PC-3 (cell line): ENCODE measurements around the gene C1orf105. TPM values are rescaled to one million over a fixed set of nuclear protein-coding genes. Genes with fewer than 3 reads are reported as not detected.

ENCODE experiments used
- ATAC-seq: fragments of 200-7000 bp; cut with Tn5 transposase; 2 replicates; pipeline ENCODE4 v1.9.1; 2020; ENCODE audit warnings: mild to moderate bottlenecking, moderate library complexity
- BruUV-seq: library from RNA; stranded (reverse); fragments of 400-500 nt; replicated peaks from 2 replicates; lab custom pipeline; 2021; lab: Mats Ljungman, UMichigan
- CTCF ChIA-PET: fragments of 300-600 bp; sonication (Branson Sonifier 250); formaldehyde crosslinking; loops from one replicate; lab custom pipeline; 2022; ENCODE audit warnings: antibody characterized with exemption; lab: Charles Lee
- POLR2A ChIA-PET: fragments of 300-600 bp; sonication (Branson Sonifier 250); formaldehyde crosslinking; loops from one replicate; lab custom pipeline; 2022; ENCODE audit warnings: antibody characterized with exemption; ENCODE audit not compliant: unreplicated experiment; lab: Charles Lee
- DNase-seq: peaks from one replicate; pipeline ENCODE4 v3.0.0-alpha.2; 2015
- H2AFZ ChIP-seq: fragments of 300-600 bp; sonication (generic); 2 replicates; pipeline ENCODE4 v1.6.0; 2016; ENCODE audit warnings: antibody characterized with exemption, low read length
- H3F3A ChIP-seq: fragments of 300-600 bp; sonication (generic); one replicate; pipeline ENCODE4 v1.6.0; 2017; ENCODE audit warnings: antibody characterized with exemption, low read length, control low read depth, mild to moderate bottlenecking; ENCODE audit not compliant: unreplicated experiment
- H3K27ac ChIP-seq: fragments of 300-600 bp; sonication (generic); 2 replicates; pipeline ENCODE4 v1.5.1; 2016; ENCODE audit warnings: mild to moderate bottlenecking, low read length
- H3K27me3 ChIP-seq: fragments of 300-600 bp; sonication (generic); 2 replicates; pipeline ENCODE4 v1.6.1; 2016; ENCODE audit warnings: low read length, mixed read lengths
- H3K36me3 ChIP-seq: fragments of 300-600 bp; sonication (generic); 2 replicates; pipeline ENCODE4 v1.6.1; 2016; ENCODE audit warnings: low read depth, mixed run types, low read length, mixed read lengths
- H3K4me1 ChIP-seq: fragments of 300-600 bp; sonication (generic); 2 replicates; pipeline ENCODE4 v1.5.1; 2016; ENCODE audit warnings: low read length; ENCODE audit not compliant: insufficient read depth
- H3K4me2 ChIP-seq: fragments of 300-600 bp; sonication (generic); 2 replicates; pipeline ENCODE4 v1.6.0; 2016; ENCODE audit warnings: low read length
- H3K4me3 ChIP-seq: fragments of 300-600 bp; sonication (generic); 2 replicates; pipeline ENCODE4 v1.5.1; 2016; ENCODE audit warnings: mild to moderate bottlenecking, low read length, mixed read lengths
- H3K79me2 ChIP-seq: fragments of 300-600 bp; sonication (generic); 2 replicates; pipeline ENCODE4 v1.6.1; 2017; ENCODE audit warnings: low read length, mixed read lengths
- H3K9ac ChIP-seq: fragments of 300-600 bp; sonication (generic); 2 replicates; pipeline ENCODE4 v1.6.0; 2016; ENCODE audit warnings: mild to moderate bottlenecking, low read length
- H3K9me2 ChIP-seq: fragments of 300-600 bp; sonication (generic); replicated peaks from 2 replicates; pipeline ENCODE4 v1.6.1; 2016; ENCODE audit warnings: mixed run types, low read length, mixed read lengths
- H3K9me3 ChIP-seq: fragments of 300-600 bp; sonication (generic); 2 replicates; pipeline ENCODE4 v1.6.1; 2016; ENCODE audit warnings: low read length, mixed read lengths
- H4K20me1 ChIP-seq: fragments of 300-600 bp; sonication (generic); 2 replicates; pipeline ENCODE4 v1.6.1; 2016; ENCODE audit warnings: low read length, mixed read lengths
- CTCF ChIP-seq: fragments of 300-600 bp; sonication (generic); conservative IDR thresholded peaks from 2 replicates; pipeline ENCODE4 v1.5.1; 2017; ENCODE audit warnings: antibody characterized with exemption, low read depth, mild to moderate bottlenecking, low read length
- EZH2 ChIP-seq: fragments of 300-600 bp; sonication (generic); IDR thresholded peaks from one replicate; pipeline ENCODE4 v1.6.1; 2017; ENCODE audit warnings: antibody characterized with exemption, mild to moderate bottlenecking, low read length; ENCODE audit not compliant: unreplicated experiment
- EZH2phosphoT487 ChIP-seq: fragments of 300-600 bp; sonication (generic); IDR thresholded peaks from 2 replicates; pipeline ENCODE4 v1.6.1; 2018; ENCODE audit warnings: mild to moderate bottlenecking, antibody characterized with exemption, low read length, borderline replicate concordance
- intact Hi-C: fragments of 100-400 bp; cut with micrococcal nuclease; formaldehyde crosslinking; loops from 2 replicates; pipeline ENCODE4 v1.9.0; 2023
- total RNA-seq: library from RNA; depleted of rRNA; stranded (reverse); fragments of >200 nt; gene quantifications from 2 replicates; pipeline ENCODE4 v1.2.3, GENCODE V29; 2014

The C1orf105 gene
- total RNA-seq, 1 experiment from 2014 or later: not detected

DNA sequence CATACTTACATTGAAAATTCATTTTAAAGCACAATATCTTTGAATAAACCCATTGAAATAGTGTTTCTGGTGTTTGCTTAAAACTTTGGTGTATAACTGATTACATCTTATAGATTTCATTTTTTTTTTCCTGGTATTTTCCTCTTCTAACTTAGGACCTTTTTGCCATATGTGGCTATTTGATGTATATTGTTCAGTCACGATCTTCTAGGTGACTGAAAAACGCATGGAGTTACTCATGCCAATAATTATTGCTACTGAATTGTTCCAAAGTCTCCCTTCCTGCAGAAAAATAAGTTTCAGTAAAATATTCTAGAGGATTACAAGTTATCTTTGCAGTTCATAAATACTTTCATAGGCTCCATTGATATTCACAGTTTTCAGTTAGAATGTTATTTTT is 22.9 kb upstream of the C1orf105 start:
- TF ChIP-seq EZH2phosphoT487 (no peak), EZH2 (no peak), CTCF (no peak)
- peaks cover 56% of the 10 kb centered on the region for H3K4me1 ChIP-seq
- no peak overlapping the region for H3K27ac ChIP-seq
- H3K9me2 ChIP-seq: no peaks in the 10 kb centered on the region
- no peak overlapping the region for H3K4me3 ChIP-seq
- ATAC-seq (no peak), DNase-seq (no peak)
- H2AFZ ChIP-seq: no peak overlapping the region
- ChIA-PET POLR2A (interaction anchor here (0.6 kb wide), 1 partner anchor 655 kb away, joined by 3 read pairs; no protein-coding TSS in a partner anchor), CTCF (interaction anchor here (1.1 kb wide), 1 partner anchor 395 kb away, joined by 5 read pairs; no protein-coding TSS in a partner anchor)
- H3F3A ChIP-seq: no peaks in the 10 kb centered on the region
- no peaks in the 10 kb centered on the region for H3K9me3 ChIP-seq
- H3K79me2 ChIP-seq: no peaks in the 10 kb centered on the region
- H4K20me1 ChIP-seq: no peaks in the 10 kb centered on the region
- H3K9ac ChIP-seq: no peak overlapping the region
- BruUV-seq: no TSS peak
- intact Hi-C loops: loop anchor here (5.0 to 10.0 kb wide), 2 partner anchors 55 to 753 kb away; no protein-coding TSS in a partner anchor
- no peak overlapping the region for H3K4me2 ChIP-seq
- H3K27me3 ChIP-seq: no peaks in the 10 kb centered on the region
- no peaks in the 10 kb centered on the region for H3K36me3 ChIP-seq

GRCh38 chr1:172398193-172398592 is 22.3 kb upstream of the C1orf105 start:
- Histone ChIP-seq H2AFZ (no peak overlapping the region), H3K9me3 (no peaks in the 10 kb centered on the region), H3F3A (no peaks in the 10 kb centered on the region), H3K36me3 (no peaks in the 10 kb centered on the region), H4K20me1 (no peaks in the 10 kb centered on the region), H3K4me3 (no peak overlapping the region), H3K9me2 (no peaks in the 10 kb centered on the region), H3K4me2 (no peak overlapping the region), H3K9ac (no peak overlapping the region), H3K79me2 (no peaks in the 10 kb centered on the region), H3K27me3 (no peaks in the 10 kb centered on the region), H3K4me1 (peaks cover 56% of the 10 kb centered on the region), H3K27ac (peak overlapping the region; percentile 59; the same call in 1 of the 2 replicates)
- TF ChIP-seq CTCF (no peak), EZH2 (no peak), EZH2phosphoT487 (no peak)
- POLR2A ChIA-PET: no interaction called here
- BruUV-seq: no TSS peak
- no peak for ATAC-seq
- intact Hi-C loops: loop anchor here (5.0 to 10.0 kb wide), 2 partner anchors 56 to 753 kb away; no protein-coding TSS in a partner anchor
- DNase-seq: no peak
- CTCF ChIA-PET: interaction anchor here (0.6 kb wide), 1 partner anchor 78 kb away, joined by 3 read pairs; no protein-coding TSS in a partner anchor
